ENCODE measurements around the gene CFAP20DC. TPM values are rescaled to one million over a fixed set of nuclear protein-coding genes. Genes with fewer than 3 reads are reported as not detected.

Gene CFAP20DC
- total RNA-seq, 1 donor from 2014 or later: 5.4 TPM

GRCh38 chr3:58783845-58784244 lies 266.0 kb downstream of the CFAP20DC start:
- Histone ChIP-seq H3K4me3 (no peak overlapping the region), H3K27ac (no peak overlapping the region), H3K27me3 (no peaks in the 10 kb centered on the region), H3K9me3 (peaks cover 5% of the 10 kb centered on the region), H3K36me3 (no peaks in the 10 kb centered on the region), H3K4me1 (no peaks in the 10 kb centered on the region)
- no peak for DNase-seq (ENCODE audit: extremely low spot score in 2 of 2)
- TF ChIP-seq POLR2AphosphoS5 (IDR thresholded peaks at IDR 0.05; ENCODE audit: insufficient read depth in 1 of 2, low read depth in 1 of 2) (no peak), CTCF (IDR thresholded peaks at IDR 0.05) (no peak), POLR2A (IDR thresholded peaks at IDR 0.05) (no peak)
- intact Hi-C loops (cut with DNase I): no loop called here

- peaks cover 5% of the 10 kb centered on the region for H3K9me3 ChIP-seq
- intact Hi-C loops (cut with DNase I): no loop called here
Observed at GRCh38 chr3:58779934-58780333, 269.9 kb downstream of the CFAP20DC start.

GRCh38 chr3:58776231-58776630 lies 273.6 kb downstream of the CFAP20DC start:
- peaks cover 5% of the 10 kb centered on the region for H3K9me3 ChIP-seq
- DNase-seq (ENCODE audit: extremely low spot score in 2 of 2): no peak
- no peaks in the 10 kb centered on the region for H3K27me3 ChIP-seq
- intact Hi-C loops (cut with DNase I): no loop called here
- H3K4me3 ChIP-seq: no peak overlapping the region
- H3K36me3 ChIP-seq: no peaks in the 10 kb centered on the region
- TF ChIP-seq POLR2AphosphoS5 (IDR thresholded peaks at IDR 0.05; ENCODE audit: insufficient read depth in 1 of 2, low read depth in 1 of 2) (no peak), POLR2A (IDR thresholded peaks at IDR 0.05) (no peak), CTCF (IDR thresholded peaks at IDR 0.05) (no peak)
- no peak overlapping the region for H3K27ac ChIP-seq
- no peaks in the 10 kb centered on the region for H3K4me1 ChIP-seq

More at GRCh38 chr3:58779934-58780333, 269.9 kb downstream of the CFAP20DC start:
- no peak for DNase-seq (ENCODE audit: extremely low spot score in 2 of 2)
- Histone ChIP-seq H3K4me1 (no peaks in the 10 kb centered on the region), H3K36me3 (no peaks in the 10 kb centered on the region), H3K4me3 (no peak overlapping the region), H3K27me3 (no peaks in the 10 kb centered on the region), H3K27ac (no peak overlapping the region)
- TF ChIP-seq POLR2AphosphoS5 (IDR thresholded peaks at IDR 0.05; ENCODE audit: insufficient read depth in 1 of 2, low read depth in 1 of 2) (no peak), POLR2A (IDR thresholded peaks at IDR 0.05) (no peak), CTCF (IDR thresholded peaks at IDR 0.05) (no peak)

GRCh38 chr3:58772462-58772861 lies 277.4 kb downstream of the CFAP20DC start:
- Histone ChIP-seq H3K4me3 (no peak overlapping the region), H3K27me3 (no peaks in the 10 kb centered on the region), H3K9me3 (no peaks in the 10 kb centered on the region), H3K27ac (no peak overlapping the region), H3K36me3 (no peaks in the 10 kb centered on the region), H3K4me1 (no peaks in the 10 kb centered on the region)
- no peak for DNase-seq (ENCODE audit: extremely low spot score in 2 of 2)
- no peak for TF ChIP-seq CTCF (IDR thresholded peaks at IDR 0.05)
- TF ChIP-seq POLR2AphosphoS5 (IDR thresholded peaks at IDR 0.05; ENCODE audit: insufficient read depth in 1 of 2, low read depth in 1 of 2): no peak
- no peak for TF ChIP-seq POLR2A (IDR thresholded peaks at IDR 0.05)
- intact Hi-C loops (cut with DNase I): no loop called here

GRCh38 chr3:58769065-58769464 lies 280.8 kb downstream of the CFAP20DC start:
- Histone ChIP-seq H3K4me1 (no peaks in the 10 kb centered on the region), H3K4me3 (no peak overlapping the region), H3K36me3 (no peaks in the 10 kb centered on the region), H3K27ac (no peak overlapping the region), H3K27me3 (no peaks in the 10 kb centered on the region), H3K9me3 (no peaks in the 10 kb centered on the region)
- no peak for TF ChIP-seq POLR2A (IDR thresholded peaks at IDR 0.05)
- TF ChIP-seq POLR2AphosphoS5 (IDR thresholded peaks at IDR 0.05; ENCODE audit: insufficient read depth in 1 of 2, low read depth in 1 of 2): no peak
- no peak for TF ChIP-seq CTCF (IDR thresholded peaks at IDR 0.05)
- no peak for DNase-seq (ENCODE audit: extremely low spot score in 2 of 2)
- intact Hi-C loops (cut with DNase I): no loop called here

Measured in vagina (tissue), 2 donors.